ENCODE measurements around the gene TMEM132E.

Gene TMEM132E

GRCh38 chr17:34637041-34637547 is 57.7 kb downstream of the TMEM132E start:
- DNase-seq: no peak

- peak; percentile 75 to 82 for DNase-seq
Observed at GRCh38 chr17:34637548-34638525, 58.5 kb downstream of the TMEM132E start.

- DNase-seq: no peak
Observed at GRCh38 chr17:34638526-34639260, 59.3 kb downstream of the TMEM132E start.

- no peak for DNase-seq
Observed at GRCh38 chr17:34639706-34640425, 60.5 kb downstream of the TMEM132E start.

GRCh38 chr17:34641368-34641767 is 62.0 kb downstream of the TMEM132E start:
- DNase-seq: no peak

GRCh38 chr17:34644941-34645550 is 65.7 kb downstream of the TMEM132E start:
- DNase-seq: no peak

- DNase-seq: no peak
Observed at GRCh38 chr17:34645594-34645993, 66.2 kb downstream of the TMEM132E start.

GRCh38 chr17:34647511-34647910 is 68.1 kb downstream of the TMEM132E start:
- DNase-seq: no peak

- no peak for DNase-seq
Observed at GRCh38 chr17:34650051-34650750, 70.8 kb downstream of the TMEM132E start.

GRCh38 chr17:34651402-34651811 is 72.0 kb downstream of the TMEM132E start:
- no peak for DNase-seq

GRCh38 chr17:34652021-34652555 is 72.7 kb downstream of the TMEM132E start:
- DNase-seq: no peak

- DNase-seq: no peak
Observed at GRCh38 chr17:34653511-34653910, 74.1 kb downstream of the TMEM132E start.

GRCh38 chr17:34654276-34654880 is 75.0 kb downstream of the TMEM132E start:
- DNase-seq: no peak

- no peak for DNase-seq
Observed at GRCh38 chr17:34654881-34655276, 75.5 kb downstream of the TMEM132E start.

- DNase-seq: no peak
Observed at GRCh38 chr17:34656801-34657200, 77.4 kb downstream of the TMEM132E start.

- no peak for DNase-seq
Observed at GRCh38 chr17:34658811-34659560, 79.6 kb downstream of the TMEM132E start.

- no peak for DNase-seq
Observed at GRCh38 chr17:34663714-34664113, 84.3 kb downstream of the TMEM132E start.

GRCh38 chr17:34665150-34665806 is 85.9 kb downstream of the TMEM132E start:
- DNase-seq: no peak
